GM19023 (cell line): ENCODE results near the gene MMD.
A peak's percentile ranks its signal among the peaks of the same experiment; 100 is the strongest.
"Not testable (repeated sequence)": the region's sequence is repeated elsewhere in the genome, so short reads cannot be mapped to it uniquely, and the experiment has no call there.

Experiments
- ATAC-seq: cut with Tn5 transposase; IDR thresholded peaks from one replicate; pipeline ENCODE4 v1.9.1; 2021; ENCODE audit warnings: mild to moderate bottlenecking, moderate library complexity; ENCODE audit not compliant: unreplicated experiment

Gene MMD

DNA sequence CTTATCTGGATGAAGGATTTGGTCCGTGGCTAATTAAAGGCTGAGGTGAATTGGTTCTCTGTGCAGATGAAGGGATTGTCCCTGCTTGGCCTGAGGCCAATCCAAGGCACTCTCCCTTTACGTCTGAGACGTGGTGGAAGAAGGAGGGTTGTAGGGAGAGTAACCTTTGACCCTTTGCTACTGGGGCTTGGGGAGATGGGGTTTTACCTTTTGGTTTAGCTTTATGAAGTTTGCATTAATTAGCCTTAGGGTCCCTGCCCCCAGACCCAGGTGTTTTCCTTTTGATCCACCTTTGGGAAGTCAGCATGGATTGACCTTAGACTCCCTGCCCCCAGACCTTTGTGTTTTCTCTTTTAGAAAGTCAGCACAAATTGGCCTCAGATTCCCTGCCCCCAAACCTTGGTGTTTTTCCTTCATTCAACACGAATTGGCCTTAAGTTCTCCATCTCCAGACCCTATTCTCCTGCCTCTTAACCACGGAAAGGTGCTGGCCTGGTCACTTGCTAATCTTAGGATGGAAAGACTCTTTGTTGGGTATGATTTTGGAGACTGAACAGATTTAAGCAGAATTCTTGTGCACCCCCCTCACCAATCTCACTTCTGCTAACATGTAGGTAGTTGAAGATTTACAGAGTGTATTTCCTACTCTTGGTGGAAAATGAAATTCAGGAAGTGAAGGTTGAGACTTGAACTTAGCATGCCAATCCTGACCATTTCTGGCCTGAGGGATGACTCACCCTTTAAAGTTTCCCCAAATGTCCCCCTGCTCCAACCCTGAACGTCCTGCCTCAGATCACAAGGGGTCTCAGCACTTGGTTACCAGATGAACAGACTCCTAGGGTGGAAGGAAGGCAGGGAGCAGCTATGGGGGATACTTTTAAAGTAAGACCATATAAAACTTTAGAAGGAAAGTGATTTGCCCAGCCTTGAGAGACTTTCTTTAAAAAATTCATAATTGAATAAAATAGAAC, 23.1 kb upstream of the MMD start:
- peak; percentile 69 for ATAC-seq

GRCh38 chr17:55443904-55444303, 22.3 kb upstream of the MMD start:
- no peak for ATAC-seq

GRCh38 chr17:55442953-55443683, 21.5 kb upstream of the MMD start:
- ATAC-seq, result no peak

GRCh38 chr17:55442462-55442861, 20.8 kb upstream of the MMD start:
- no peak for ATAC-seq

DNA sequence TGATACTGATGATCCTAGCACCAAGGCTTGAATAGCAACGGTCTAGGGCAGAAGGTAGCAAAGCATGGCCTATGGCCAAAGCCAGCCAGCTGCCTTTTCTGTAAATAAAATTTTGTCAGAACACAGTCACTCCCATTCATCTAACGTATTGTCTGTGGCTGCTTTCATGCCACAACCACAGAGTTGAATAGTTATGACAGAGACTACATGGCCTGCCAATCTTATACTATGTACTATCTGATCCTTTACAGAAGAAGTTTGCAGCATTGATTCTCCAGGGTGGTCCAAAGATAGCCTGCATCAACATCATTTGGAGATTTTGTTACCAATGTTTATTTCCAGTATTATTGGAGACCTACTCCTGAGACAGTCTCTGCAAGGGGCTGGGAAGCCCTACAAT, 19.9 kb upstream of the MMD start:
- peak; percentile 29 for ATAC-seq

DNA sequence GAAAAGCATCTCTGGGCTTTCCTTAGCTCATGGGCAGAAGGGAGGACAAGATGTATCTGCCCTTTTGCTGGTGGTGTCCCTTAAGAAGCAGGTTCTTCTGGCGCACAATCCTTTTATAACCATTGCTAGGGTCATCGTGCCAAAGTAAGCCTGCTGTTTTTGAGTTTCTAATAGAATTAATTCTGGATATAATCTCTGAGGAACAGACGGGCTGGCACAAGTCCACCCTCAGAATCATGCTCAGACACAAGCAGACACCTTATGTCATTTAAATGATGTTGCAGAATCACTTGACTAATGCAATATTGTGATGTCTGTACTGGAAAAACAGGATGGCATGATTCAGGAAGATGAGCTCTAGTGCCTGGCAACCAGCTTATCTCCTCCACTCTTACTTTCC, 18.8 kb upstream of the MMD start:
- ATAC-seq, result no peak

DNA sequence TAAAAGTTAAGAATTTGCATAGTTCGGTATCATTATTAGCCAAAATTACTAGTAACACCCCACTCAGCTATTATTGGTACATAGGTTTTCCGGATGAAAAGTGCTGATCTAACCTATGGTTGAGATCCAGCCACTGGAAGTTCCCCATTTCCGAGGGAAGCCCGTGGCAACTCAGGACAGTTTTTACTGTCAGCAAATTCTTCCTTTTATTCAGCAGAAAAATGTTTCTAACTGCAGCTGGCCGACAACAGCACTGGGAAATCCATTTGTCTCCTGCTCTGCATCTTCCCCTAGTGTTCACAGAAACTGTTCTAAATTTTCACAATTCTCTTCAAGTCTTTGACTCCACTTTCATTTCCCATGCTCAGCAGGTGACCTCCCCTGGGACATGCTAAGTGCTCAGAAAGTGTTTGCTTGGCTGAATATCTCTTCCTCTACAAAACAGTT, 15.5 kb upstream of the MMD start:
- peak; percentile 66 for ATAC-seq

- peak; percentile 14 for ATAC-seq
Measured at GRCh38 chr17:55436224-55437158, 14.9 kb upstream of the MMD start.

GRCh38 chr17:55435408-55435807, 13.8 kb upstream of the MMD start:
- no peak for ATAC-seq

- ATAC-seq, result no peak
Measured at GRCh38 chr17:55434721-55435120, 13.1 kb upstream of the MMD start.

DNA sequence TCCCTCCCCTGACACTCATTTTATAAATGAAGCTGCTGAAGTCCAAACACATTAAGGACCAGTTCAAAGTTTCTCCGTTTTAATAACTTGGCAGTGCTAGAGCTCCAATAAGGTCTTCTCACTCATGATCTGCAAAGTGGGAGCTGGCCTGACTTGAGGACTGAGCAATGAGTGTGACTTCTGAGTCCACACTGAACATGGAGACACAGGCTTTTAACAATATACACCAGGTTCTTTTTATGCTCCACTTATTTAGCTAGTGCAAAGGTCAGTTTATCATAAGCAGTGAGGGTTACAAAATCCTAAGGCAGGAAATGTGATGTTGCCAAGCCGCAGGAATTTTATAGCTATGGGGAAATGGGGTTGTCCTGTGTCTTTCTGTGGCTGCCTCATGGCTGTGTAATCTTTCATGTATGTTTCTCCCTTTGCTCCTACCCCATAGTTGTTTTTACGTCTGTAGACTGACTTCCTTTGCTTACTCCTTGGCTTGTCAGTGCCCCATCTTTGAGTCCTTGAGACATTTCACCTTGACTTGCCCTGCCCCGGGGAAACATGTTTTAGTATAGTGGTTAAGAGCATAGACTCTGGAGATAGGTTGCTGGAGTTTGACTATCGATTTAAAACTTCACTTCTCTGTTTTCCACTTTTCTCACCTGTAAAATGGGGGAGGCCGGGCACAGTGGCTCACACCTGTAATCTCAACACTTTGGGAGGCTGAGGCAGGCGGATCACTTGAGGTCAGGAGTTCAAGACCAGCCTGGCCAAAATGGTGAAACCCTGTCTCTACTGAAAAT, 12.2 kb upstream of the MMD start:
- no peak for ATAC-seq

- no peak for ATAC-seq
Measured at GRCh38 chr17:55433029-55433628, 11.5 kb upstream of the MMD start.

- ATAC-seq, result no peak
Measured at GRCh38 chr17:55432358-55433028, 10.9 kb upstream of the MMD start.

DNA sequence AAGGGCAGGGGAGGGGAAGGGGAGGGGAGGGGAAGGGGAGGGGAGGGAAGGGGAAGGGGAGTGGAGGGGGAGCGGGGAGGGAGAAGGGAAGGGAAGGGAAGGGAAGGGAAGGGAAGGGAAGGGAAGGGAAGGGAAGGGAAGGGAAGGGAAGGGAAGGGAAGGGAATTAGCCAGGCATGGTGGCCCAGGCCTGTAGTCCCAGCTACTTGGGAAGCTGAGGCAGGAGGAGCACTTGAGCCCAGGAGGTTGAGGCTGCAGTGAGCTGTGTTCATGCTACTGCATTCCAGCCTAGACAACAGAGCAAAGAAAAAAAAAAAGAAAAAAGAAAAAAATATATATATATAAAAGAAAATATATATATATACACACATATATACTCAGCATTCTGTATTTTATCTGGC, 10.3 kb upstream of the MMD start:
- not testable (repeated sequence) for ATAC-seq

DNA sequence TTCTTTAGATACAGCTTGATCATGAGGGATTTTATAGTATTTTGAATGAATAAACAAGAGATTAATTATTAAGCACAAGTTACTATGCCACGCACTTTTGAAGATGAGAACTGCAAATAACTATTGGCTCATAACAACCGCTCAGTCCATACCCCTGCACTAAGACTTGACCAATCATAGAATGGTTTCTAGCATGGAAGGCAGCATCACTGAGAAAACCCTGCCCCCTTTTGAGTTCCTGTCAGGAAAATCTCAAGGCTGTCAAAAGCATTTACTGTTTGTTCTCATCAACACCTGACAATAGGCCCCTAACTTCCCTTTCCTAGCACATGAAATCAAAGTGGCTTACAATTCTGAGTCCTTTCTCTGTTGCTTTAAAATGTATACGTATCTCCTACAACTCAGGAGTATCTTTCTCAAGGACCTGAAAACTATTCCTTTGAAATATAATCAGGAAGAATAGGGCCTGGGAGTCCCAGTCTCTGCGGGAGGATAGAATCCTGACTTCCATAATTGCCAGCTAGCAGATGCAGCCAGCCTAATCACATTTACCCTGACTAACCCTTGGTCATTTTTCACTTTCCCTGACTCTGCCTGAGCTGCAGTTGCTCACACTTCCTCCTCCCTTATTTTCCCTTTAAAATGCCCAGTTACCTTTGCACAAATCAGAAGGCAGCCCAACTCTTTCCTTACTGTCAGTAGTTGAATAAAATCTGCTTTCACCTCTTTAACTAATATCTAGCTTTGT, 9.1 kb upstream of the MMD start:
- ATAC-seq, result no peak

DNA sequence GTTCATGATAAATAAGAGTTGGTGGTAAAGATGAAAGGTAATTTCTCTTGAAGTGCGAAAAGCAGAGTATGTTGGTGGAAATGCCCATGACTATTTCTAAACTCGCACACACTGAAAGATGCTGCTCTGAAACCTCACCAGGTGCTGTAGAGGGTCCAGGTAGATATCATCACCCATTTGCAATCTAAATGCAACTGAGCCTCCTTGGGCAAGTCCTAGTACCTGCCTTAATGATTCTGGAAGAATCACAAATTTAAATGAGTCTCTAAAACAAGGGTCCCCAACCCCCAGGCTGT, 5.9 kb upstream of the MMD start:
- peak; percentile 32 for ATAC-seq

- ATAC-seq, result peak; percentile 69
Measured at GRCh38 chr17:55426851-55427586, 5.4 kb upstream of the MMD start.
